Stimulated activated CD8-positive, alpha-beta memory T cell treated with anti-CD3 and anti-CD28 coated beads, Interleukin-15, amount 100 ng/mL, for 4 hours (primary cell): ENCODE data around the gene CHFR.
A peak's percentile ranks its signal among the peaks of the same experiment; 100 is the strongest.
"Not testable (repeated sequence)": the region's sequence is repeated elsewhere in the genome, so short reads cannot be mapped to it uniquely, and the experiment has no call there.

Experiments used
- DNase-seq, 2 donors: peaks; one replicate each; pipeline ENCODE4 v3.0.0-alpha.2; 2020; ENCODE audit warnings: low read depth in 2 of 2

Gene CHFR

GRCh38 chr12:132887513-132888351 is at the start of gene CHFR:
Gene CHFR, minus strand, starts transcription at chr12:132887605. Its CDS starts 277 bp downstream, at chr12:132887328.
- DNase-seq = peak; percentile 89 to 92

GRCh38 chr12:132936921-132937320 is 49.5 kb upstream of the CHFR start:
- not testable (repeated sequence) for DNase-seq

GRCh38 chr12:132936163-132936562 is 48.8 kb upstream of the CHFR start:
- DNase-seq = no peak

- DNase-seq = no peak
Observed at GRCh38 chr12:132926415-132926833, 39.0 kb upstream of the CHFR start.

- DNase-seq = no peak
Observed at GRCh38 chr12:132925597-132926414, 38.4 kb upstream of the CHFR start.

- no peak for DNase-seq
Observed at GRCh38 chr12:132924356-132924755, 37.0 kb upstream of the CHFR start.

- no peak for DNase-seq
Observed at GRCh38 chr12:132923356-132923909, 36.0 kb upstream of the CHFR start.

GRCh38 chr12:132922676-132923075 is 35.3 kb upstream of the CHFR start:
- DNase-seq = no peak

- DNase-seq = no peak
Observed at GRCh38 chr12:132921685-132922084, 34.3 kb upstream of the CHFR start.

- DNase-seq = no peak
Observed at GRCh38 chr12:132918680-132919079, 31.3 kb upstream of the CHFR start.

- no peak for DNase-seq
Observed at GRCh38 chr12:132909030-132909368, 21.6 kb upstream of the CHFR start.

- DNase-seq = peak; percentile 93 to 96
Observed at GRCh38 chr12:132908145-132909029, 21.0 kb upstream of the CHFR start.

- not testable (repeated sequence) for DNase-seq
Observed at GRCh38 chr12:132907789-132908144, 20.4 kb upstream of the CHFR start.

GRCh38 chr12:132907216-132907615 is 19.8 kb upstream of the CHFR start:
- DNase-seq = no peak

- peak; percentile 76 to 80 for DNase-seq
Observed at GRCh38 chr12:132904718-132905328, 17.4 kb upstream of the CHFR start.

GRCh38 chr12:132899033-132899432 is 11.6 kb upstream of the CHFR start:
- no peak for DNase-seq

GRCh38 chr12:132888852-132889251 is 1.4 kb upstream of the CHFR start:
- no peak for DNase-seq

- no peak for DNase-seq
Observed at GRCh38 chr12:132886529-132887477, 602 bp downstream of the CHFR start.

GRCh38 chr12:132881818-132882217 is 5.6 kb downstream of the CHFR start:
- DNase-seq = no peak

GRCh38 chr12:132874620-132875019 is 12.8 kb downstream of the CHFR start:
- not testable (repeated sequence) for DNase-seq
